DND-41 (cell line): ENCODE results near the gene UBE2D2.

Experiments used
- CTCF ChIP-seq: IDR thresholded peaks from 2 replicates; pipeline ENCODE4 v1.5.1; 2012; ENCODE audit warnings: borderline replicate concordance, low read length, moderate library complexity, mild to moderate bottlenecking; ENCODE audit not compliant: poor library complexity, severe bottlenecking; ENCODE audit errors: extremely low read depth
- EZH2 ChIP-seq: IDR thresholded peaks from 3 replicates; pipeline ENCODE4 v1.6.1; 2012; ENCODE audit warnings: borderline replicate concordance, low read depth, mild to moderate bottlenecking, moderate library complexity, low read length, inconsistent platforms; ENCODE audit not compliant: severe bottlenecking

GRCh38 chr5:139637438-139638089 lies 76.4 kb downstream of the UBE2D2 start:
- no peak for TF ChIP-seq CTCF
- TF ChIP-seq EZH2 = no peak
